ENCODE results near the gene TUBB. TPM values are rescaled to one million over a fixed set of nuclear protein-coding genes. Genes with fewer than 3 reads are reported as not detected.
A peak's percentile ranks its signal among the peaks of the same experiment; 100 is the strongest.

Gene TUBB
- total and polyA plus RNA-seq, 9 of the 15 experiments (the other 6 are each of a cell fraction or from before 2014, with no cell fraction given), result 971 to 2,870 (median 1,478) TPM

DNA sequence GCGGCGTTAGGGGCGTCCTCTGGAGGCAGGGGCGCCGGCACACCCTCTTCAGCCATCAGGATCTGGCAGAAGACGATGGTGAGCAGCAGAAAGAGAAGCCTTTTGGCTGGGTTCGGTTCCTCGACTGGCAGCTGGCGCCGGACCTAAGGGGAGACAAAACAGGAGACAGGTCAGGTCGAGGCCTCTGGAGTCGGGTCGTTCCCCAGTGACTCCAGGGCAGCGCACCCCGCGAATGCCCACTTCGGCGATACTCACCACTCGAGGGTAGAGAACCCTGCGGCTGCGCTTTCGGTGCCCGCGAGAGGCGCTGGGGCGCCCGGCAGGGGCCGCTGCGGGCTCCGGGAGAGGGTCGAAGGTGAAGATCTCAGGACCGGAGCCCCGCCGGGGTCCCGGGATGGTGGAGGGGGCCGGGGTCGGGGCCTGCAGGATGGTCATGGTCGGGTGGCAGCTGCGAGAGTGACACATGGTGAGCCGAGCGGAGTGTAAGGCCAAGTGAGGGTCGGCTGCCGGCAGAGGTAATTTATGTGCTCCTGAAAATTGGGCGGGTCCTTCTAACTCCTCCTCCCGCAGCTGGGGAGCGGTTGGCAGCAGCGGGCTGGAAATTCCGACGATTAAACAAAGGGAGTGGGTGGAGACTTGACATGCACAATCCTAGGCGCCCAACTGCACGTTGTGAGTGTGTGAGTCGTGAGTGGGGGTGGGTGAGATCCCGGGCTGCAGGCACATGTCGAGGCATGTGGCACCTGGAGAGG is 24.1 kb downstream of the TUBB start, which contains the start of gene IER3 (continued):
- TF ChIP-seq, protein P1, sequence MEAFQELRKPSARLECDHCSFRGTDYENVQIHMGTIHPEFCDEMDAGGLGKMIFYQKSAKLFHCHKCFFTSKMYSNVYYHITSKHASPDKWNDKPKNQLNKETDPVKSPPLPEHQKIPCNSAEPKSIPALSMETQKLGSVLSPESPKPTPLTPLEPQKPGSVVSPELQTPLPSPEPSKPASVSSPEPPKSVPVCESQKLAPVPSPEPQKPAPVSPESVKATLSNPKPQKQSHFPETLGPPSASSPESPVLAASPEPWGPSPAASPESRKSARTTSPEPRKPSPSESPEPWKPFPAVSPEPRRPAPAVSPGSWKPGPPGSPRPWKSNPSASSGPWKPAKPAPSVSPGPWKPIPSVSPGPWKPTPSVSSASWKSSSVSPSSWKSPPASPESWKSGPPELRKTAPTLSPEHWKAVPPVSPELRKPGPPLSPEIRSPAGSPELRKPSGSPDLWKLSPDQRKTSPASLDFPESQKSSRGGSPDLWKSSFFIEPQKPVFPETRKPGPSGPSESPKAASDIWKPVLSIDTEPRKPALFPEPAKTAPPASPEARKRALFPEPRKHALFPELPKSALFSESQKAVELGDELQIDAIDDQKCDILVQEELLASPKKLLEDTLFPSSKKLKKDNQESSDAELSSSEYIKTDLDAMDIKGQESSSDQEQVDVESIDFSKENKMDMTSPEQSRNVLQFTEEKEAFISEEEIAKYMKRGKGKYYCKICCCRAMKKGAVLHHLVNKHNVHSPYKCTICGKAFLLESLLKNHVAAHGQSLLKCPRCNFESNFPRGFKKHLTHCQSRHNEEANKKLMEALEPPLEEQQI (IDR thresholded peaks at IDR 0.05), result no peak
- TF ChIP-seq POLR2AphosphoS2 (IDR thresholded peaks at IDR 0.05; ENCODE audit: low read length) (peak; percentile 93; the same call in 1 of the 2 replicates), ZNF584 (CRISPR knock-in tag; IDR thresholded peaks at IDR 0.05; ENCODE audit: low read depth) (0 out of 2 replicates have a peak, but pooled peaks have one; percentile 62), CHD2 (IDR thresholded peaks at IDR 0.05; ENCODE audit: low read depth, low read length) (no peak), CSDE1 (IDR thresholded peaks at IDR 0.05) (no peak), CHCHD3 (CRISPR knock-in tag; IDR thresholded peaks at IDR 0.05) (no peak), SP1 (CRISPR knock-in tag; IDR thresholded peaks at IDR 0.05) (peak; percentile 65; the same call in 1 of the 2 replicates), CCAR2 (IDR thresholded peaks at IDR 0.05; ENCODE audit: low read depth, low read length) (no peak), NR2C2 (CRISPR knock-in tag; IDR thresholded peaks at IDR 0.05) (0 out of 2 replicates have a peak, but pooled peaks have one; percentile 14), NR2C2 (tag; IDR thresholded peaks at IDR 0.05) (peak; percentile 97), ESRRA (IDR thresholded peaks at IDR 0.05; ENCODE audit: borderline replicate concordance, low read depth) (peak; percentile 54; the same call in 1 of the 2 replicates)
- TF ChIP-seq, protein P2, sequence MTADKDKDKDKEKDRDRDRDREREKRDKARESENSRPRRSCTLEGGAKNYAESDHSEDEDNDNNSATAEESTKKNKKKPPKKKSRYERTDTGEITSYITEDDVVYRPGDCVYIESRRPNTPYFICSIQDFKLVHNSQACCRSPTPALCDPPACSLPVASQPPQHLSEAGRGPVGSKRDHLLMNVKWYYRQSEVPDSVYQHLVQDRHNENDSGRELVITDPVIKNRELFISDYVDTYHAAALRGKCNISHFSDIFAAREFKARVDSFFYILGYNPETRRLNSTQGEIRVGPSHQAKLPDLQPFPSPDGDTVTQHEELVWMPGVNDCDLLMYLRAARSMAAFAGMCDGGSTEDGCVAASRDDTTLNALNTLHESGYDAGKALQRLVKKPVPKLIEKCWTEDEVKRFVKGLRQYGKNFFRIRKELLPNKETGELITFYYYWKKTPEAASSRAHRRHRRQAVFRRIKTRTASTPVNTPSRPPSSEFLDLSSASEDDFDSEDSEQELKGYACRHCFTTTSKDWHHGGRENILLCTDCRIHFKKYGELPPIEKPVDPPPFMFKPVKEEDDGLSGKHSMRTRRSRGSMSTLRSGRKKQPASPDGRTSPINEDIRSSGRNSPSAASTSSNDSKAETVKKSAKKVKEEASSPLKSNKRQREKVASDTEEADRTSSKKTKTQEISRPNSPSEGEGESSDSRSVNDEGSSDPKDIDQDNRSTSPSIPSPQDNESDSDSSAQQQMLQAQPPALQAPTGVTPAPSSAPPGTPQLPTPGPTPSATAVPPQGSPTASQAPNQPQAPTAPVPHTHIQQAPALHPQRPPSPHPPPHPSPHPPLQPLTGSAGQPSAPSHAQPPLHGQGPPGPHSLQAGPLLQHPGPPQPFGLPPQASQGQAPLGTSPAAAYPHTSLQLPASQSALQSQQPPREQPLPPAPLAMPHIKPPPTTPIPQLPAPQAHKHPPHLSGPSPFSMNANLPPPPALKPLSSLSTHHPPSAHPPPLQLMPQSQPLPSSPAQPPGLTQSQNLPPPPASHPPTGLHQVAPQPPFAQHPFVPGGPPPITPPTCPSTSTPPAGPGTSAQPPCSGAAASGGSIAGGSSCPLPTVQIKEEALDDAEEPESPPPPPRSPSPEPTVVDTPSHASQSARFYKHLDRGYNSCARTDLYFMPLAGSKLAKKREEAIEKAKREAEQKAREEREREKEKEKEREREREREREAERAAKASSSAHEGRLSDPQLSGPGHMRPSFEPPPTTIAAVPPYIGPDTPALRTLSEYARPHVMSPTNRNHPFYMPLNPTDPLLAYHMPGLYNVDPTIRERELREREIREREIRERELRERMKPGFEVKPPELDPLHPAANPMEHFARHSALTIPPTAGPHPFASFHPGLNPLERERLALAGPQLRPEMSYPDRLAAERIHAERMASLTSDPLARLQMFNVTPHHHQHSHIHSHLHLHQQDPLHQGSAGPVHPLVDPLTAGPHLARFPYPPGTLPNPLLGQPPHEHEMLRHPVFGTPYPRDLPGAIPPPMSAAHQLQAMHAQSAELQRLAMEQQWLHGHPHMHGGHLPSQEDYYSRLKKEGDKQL (CRISPR knock-in tag; IDR thresholded peaks at IDR 0.05; ENCODE audit: borderline replicate concordance), result no peak
- TF ChIP-seq, protein P3, sequence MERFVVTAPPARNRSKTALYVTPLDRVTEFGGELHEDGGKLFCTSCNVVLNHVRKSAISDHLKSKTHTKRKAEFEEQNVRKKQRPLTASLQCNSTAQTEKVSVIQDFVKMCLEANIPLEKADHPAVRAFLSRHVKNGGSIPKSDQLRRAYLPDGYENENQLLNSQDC (CRISPR knock-in tag; IDR thresholded peaks at IDR 0.05), result no peak
- TF ChIP-seq, protein P4, sequence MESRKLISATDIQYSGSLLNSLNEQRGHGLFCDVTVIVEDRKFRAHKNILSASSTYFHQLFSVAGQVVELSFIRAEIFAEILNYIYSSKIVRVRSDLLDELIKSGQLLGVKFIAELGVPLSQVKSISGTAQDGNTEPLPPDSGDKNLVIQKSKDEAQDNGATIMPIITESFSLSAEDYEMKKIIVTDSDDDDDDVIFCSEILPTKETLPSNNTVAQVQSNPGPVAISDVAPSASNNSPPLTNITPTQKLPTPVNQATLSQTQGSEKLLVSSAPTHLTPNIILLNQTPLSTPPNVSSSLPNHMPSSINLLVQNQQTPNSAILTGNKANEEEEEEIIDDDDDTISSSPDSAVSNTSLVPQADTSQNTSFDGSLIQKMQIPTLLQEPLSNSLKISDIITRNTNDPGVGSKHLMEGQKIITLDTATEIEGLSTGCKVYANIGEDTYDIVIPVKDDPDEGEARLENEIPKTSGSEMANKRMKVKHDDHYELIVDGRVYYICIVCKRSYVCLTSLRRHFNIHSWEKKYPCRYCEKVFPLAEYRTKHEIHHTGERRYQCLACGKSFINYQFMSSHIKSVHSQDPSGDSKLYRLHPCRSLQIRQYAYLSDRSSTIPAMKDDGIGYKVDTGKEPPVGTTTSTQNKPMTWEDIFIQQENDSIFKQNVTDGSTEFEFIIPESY (CRISPR knock-in tag; IDR thresholded peaks at IDR 0.05), result peak; percentile 22; the same call in 1 of the 2 replicates
- TF ChIP-seq, protein P5, sequence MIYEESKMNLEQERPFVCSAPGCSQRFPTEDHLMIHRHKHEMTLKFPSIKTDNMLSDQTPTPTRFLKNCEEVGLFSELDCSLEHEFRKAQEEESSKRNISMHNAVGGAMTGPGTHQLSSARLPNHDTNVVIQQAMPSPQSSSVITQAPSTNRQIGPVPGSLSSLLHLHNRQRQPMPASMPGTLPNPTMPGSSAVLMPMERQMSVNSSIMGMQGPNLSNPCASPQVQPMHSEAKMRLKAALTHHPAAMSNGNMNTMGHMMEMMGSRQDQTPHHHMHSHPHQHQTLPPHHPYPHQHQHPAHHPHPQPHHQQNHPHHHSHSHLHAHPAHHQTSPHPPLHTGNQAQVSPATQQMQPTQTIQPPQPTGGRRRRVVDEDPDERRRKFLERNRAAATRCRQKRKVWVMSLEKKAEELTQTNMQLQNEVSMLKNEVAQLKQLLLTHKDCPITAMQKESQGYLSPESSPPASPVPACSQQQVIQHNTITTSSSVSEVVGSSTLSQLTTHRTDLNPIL (CRISPR knock-in tag; IDR thresholded peaks at IDR 0.05), result no peak

All from K562 (cell line).